NCI-H1105 treated with DMSO at 0.1 percent for 48 hours (cell line): Measurements from ENCODE around the gene AQP7.
"Not testable (repeated sequence)": the region's sequence is repeated elsewhere in the genome, so short reads cannot be mapped to it uniquely, and the experiment has no call there.

Experiments used
- DNase-seq: peaks from one replicate; lab custom pipeline; 2025; lab: John Stamatoyannopoulos, UW

The AQP7 gene

DNA sequence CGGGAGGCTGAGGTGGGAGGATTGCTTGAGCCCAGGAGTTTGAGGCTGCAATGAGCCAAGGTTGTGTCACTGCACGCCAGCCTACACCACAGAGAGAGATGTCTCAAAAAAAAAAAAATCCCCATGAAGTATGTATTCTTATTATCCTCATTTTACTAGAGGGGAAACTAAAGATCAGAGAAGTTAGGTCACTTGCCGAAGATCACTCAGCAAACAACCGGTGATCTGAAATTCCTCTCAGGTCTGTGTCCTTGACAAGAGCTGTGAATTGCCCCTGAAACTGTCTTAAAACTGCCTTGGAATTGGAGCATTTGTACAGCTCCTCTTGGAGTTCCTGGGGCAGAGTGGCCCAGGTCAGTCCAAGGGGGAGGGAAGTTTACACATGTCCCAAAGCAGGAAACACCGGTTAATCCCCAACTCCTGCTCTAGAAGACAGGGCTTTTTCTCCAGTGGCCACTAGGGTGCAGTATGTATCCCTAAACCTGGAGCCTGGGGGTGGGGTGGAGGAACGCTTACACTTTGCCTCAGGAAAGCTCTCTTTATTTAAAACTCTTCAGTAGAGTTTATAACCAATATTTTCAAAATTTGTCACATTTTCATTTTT, 27.6 kb downstream of the AQP7 start:
- DNase-seq = peak; percentile 55

DNA sequence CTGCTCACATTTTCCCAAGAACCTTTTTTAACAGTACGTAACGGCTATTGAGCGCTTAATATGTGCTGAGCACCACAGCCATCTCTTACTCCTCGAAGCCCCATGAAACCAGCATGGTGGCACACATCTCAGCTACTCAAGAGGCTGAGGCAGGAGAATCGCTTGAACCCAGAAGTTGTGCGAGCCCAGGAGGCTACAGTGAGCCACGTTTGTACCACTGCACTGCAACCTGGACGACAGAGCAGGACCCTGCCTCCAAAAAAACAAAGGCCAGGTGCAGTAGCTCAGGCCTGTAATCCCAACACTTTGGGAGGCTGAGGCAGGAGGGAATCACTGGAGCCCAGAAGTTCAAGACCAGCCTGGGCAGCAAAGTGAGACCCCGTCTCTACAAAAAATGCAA, 28.2 kb downstream of the AQP7 start:
- no peak for DNase-seq

DNA sequence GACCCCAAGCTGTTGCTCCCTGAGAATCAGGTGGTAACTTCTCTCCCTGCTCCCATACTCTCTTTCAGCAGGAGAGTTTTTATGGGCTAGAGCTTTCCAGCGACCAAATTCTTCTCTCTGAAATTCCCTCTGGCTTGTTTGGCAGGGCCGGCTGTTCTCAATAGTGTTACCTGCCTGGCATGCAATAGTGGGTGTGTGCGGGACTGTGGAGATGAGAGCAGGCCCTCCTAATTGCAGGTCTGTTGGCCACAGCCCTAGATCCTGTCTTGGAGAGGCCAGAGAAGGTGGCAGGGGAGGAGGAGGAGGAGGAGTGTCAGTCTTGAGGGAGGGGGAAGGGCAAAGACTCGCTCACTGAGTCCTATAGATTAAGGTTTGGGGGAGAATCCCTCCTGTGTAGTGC, 29.5 kb downstream of the AQP7 start:
- no peak for DNase-seq

DNA sequence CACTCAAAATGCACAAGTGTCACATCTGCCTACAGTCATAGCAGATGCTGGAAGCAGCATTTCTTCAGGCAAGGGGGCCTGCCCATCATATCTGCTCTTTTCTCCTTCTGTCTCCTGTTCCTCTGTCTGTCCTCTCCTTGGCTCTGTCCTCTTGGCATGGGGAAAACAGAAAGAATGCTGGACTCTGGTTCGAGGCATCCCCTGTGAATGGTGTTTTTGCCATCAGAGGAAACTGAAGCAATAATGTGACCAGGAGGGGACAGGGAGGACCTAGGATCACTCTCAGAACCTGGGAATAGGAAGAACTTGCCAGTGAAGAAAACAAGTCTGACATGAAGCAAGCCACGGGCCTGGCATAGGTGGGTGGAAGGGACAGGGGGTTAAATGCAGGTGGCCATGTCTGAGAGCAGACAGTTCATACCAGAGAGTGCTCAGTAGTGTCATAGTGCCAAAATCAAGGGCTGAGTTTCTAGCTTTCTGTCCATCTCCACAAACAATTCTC, 35.3 kb downstream of the AQP7 start:
- no peak for DNase-seq

DNA sequence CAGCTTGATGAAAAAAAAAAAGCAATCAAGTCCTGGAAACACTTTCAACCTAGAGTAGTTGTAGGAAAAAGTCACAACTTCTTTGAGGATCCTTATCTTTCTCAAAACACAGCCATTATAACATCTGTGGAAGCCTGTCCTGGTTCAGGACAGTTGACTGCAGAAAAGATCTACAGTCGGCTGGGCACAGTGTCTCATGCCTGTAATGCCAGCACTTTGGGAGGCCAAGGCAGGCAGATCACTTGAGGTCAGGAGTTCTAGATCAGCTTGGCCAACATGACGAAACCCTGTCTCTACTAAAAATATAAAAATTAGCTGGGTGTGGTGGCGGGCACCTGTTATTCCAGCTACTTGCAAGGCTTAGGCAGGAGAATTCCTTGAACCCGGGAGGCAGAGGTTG, 37.6 kb downstream of the AQP7 start:
- DNase-seq = not testable (repeated sequence)

DNA sequence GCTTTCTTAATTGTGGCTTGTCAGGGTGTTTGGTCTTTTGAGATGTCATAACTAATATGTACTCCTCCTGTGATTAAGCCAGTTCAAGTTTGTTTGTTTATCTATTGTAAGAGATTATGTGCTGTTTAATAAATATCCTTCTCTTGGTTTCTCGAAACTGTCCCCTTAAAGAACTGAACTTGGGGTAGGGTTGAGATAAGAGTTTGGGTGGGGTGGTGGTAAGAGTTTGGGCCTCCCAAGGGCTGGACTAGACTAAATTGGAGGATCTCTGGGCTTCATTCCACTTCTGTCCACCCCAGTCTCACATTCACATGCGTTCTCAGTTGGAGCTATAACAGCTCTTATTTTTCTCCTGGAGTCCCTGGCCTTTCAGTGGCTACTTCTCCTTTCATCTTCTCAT, 38.2 kb downstream of the AQP7 start:
- DNase-seq = no peak

DNA sequence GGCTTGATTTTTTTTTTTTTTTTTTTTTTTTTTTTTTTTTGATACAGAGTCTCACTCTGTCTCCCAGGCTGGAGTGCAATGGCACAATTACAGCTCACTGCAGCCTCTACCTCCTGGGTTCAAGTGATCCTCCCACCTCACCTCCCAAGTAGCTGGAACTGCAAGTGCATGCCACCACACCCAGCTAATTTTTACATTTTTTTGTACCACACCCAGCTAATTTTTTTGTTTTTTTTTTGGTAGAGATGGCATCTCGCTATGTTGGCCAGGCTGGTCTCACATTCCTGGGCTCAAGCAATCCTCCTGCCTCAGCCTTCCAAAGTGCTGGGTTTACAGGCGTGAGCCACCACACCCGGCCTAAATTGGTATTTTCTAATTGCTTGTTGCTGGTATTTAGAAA, 43.7 kb downstream of the AQP7 start:
- not testable (repeated sequence) for DNase-seq

DNA sequence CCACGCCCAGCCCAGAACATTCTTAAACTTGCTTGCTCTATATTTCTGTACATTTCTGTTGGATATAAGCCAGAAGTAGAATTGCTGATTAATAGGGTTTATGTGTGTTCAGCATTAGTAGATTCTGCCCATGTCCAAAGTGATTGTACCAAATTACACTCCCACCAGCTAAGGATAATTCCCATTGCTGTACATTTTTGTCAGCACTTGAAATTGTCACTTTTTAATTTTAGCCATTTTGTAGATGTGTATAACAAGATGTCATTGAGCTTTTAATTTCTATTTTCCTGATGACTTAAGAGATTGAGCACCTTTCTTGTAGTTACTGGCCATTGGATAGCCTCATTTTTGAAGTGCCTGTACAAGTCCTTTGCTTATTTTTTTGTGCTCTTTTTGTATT, 46.4 kb downstream of the AQP7 start:
- no peak for DNase-seq

DNA sequence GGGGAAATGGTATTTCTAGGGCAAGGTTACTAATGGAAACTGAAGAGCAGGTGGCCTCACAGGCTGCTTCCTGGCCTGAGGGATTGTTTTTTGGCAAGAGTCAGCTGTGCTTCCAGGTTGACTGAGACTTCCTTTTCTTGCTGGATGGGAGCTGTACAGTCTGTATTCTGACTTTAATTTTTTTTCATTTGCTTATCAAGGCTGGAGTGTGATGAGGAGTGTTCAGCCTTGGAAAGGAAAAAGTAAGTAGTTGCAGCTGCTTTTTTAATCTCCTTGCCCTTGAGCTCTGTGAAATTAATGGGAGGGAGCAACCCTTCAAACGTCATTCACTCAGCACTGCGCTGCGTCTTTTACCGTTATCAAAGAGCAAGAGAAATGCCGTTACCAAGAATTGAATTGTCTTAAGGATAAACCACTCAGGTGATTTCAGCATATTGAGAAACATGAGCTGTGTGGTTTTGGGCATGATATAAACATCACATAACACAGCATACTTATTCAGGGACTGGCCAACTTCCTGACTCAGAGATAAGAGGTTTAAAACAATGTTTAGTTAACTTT, 47.6 kb downstream of the AQP7 start:
- no peak for DNase-seq

DNA sequence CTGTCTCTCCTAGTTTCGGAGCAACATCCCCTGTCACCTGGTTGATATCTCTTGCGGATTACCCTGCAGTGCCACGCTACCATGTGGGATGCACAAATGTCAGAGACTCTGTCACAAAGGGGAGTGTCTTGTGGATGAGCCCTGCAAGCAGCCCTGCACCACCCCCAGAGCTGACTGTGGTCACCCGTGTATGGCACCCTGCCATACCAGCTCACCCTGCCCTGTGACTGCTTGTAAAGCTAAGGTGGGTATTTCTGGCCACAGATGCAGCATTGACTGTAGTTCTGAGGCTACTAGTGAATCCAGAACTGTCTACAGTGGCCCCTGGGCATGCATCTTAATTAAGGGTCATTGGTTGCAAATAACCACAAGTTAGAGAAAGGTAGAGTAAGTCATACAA, 50.8 kb downstream of the AQP7 start:
- no peak for DNase-seq

DNA sequence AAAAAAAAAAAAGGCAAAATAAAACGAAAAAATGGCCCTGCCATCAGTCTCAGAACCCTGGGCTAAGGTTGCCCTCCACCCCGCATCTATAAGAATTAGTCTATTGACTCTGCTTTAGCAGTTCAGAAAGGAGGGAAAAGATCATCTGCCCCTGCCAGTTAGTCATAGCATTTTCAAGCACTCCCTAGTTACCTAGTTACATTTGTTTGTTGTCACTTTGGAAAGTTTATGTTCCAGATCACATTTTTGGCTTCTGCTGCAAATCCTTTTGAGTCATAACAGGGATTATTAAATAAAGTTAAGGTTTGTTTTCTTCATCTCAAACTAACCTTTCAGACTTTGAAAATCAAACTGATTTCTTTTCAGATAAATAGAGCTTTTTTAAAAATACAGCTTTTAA, 52.1 kb downstream of the AQP7 start:
- DNase-seq = no peak

DNA sequence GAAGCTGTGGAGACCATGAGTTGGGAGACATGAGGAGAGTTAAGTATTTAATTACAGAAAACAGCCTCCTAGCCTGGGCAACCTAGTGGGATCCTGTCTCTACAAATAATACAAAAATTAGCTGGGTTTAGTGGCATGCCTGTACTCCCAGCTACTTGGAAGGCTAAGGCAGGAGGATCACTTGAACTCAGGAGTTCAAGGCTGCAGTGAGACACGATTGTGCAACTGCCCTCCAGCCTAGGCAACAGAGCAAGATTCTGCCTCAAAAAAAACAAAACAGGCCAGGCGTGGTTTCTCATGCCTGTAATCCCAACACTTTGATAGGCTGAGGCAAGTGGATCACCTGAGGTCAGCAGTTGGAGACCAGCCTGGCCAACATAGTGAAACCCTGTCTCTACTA, 52.6 kb downstream of the AQP7 start:
- no peak for DNase-seq

DNA sequence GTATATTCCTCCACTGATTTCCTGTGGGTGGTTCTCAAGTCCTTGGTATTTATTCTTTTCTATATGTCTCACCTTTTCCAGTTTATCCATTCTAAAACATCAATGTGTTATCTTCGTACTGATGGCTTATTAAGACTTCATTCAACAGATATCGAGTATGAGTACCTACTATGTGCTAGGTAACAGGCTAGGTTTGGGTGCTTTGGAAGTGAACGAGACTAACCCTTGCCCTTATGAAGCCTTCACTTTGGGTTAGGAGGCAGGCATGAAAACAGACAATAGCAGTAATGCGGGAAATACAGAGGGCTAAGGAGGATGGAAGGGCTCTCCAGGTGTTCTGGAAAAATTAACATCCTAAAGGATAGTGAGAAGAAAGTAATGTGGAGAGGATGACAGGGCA, 53.4 kb downstream of the AQP7 start:
- DNase-seq = no peak

DNA sequence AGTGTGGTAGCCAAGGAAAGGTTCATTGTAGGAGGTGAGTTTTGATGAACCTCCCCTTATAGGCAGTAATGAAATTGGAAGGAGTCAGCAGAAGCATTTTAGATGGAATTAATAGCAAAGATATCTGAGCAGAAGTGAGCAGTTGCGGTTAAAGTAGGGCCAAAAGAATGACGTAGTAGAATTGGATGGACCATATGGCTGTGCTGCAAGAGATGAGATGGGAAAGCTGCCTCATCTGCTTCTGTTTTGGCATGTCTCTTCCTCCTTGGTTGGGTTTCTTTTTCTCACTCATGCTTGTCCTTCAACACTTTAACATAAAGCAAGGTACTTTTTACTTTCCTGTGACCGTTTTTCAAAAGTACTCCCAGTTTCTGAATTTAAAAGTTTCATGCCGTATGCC, 55.8 kb downstream of the AQP7 start:
- DNase-seq = no peak

DNA sequence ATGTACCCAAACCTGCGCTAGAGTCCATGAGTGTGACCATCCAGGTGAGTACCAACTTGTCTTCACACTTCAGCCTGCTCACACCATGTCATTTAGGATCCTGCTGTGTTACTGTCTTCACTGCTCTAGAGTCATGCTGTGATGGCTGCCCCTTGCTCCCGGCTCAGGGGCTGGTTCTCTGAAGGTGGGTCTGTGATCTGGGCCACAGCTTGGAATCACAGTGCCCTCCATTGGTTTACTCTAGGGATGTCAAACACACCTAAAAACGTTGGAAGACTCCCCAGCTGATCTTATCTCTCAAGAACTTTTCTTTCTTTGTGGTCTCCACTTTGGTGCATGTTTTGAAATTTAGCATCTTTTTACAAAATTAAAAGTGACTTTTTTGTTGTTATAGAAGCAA, 58.2 kb downstream of the AQP7 start:
- DNase-seq = no peak

DNA sequence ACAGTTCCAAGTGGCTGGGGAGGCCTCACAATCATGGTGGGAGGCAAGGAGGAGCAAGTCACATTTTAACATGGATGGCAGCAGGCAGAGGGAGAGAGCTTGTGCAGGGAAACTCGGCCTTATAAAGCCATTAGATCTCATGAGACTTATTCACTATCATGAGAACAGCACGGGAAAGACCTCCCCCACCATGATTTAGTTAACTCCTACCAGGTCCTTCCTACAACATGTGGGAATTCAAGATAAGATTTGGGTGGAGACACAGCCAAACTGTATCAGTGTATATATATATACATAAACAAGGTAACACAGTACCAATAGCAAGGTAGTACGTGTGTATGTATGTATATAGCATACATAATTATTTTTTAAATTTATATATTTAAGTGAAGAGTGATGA, 61.2 kb downstream of the AQP7 start:
- DNase-seq = no peak

DNA sequence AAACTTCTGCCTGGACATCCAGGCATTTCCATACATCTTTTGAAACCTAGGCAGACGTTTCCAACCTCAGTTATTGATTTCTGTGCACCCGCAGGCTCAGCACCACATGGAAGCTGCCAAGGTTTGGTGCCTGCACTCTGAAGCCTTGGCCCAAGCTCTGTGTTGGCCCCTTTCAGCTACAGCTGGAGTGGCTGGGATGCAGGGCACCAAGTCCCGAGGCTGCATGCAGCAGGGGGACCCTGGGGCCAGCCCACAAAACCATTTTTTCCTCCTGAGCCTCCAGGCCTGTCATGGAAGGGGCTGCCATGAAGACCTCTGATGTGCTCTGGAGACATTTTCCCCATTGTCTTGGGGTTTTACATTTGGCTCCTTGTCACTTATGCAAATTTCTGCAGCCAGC, 62.2 kb downstream of the AQP7 start:
- no peak for DNase-seq
